H1 (cell line): ENCODE measurements around the gene KNOP1. TPM values are rescaled to one million over a fixed set of nuclear protein-coding genes. Genes with fewer than 3 reads are reported as not detected.

Experiments
- TEAD4 ChIP-seq: IDR thresholded peaks from 2 replicates; pipeline ENCODE4 v1.6.1; 2012; ENCODE audit warnings: low read depth, low read length, inconsistent platforms, mixed read lengths
- polyA plus RNA-seq, 7 experiments: library from polyadenylated mRNA; depleted of rRNA in 3 of 7; stranded (reverse) in 5 of 7; unstranded in 2 of 7; fragments of >200 nt in 5 of 7; fragments of 200-250 nt in 2 of 7; gene quantifications; 1 replicate in 5 of 7; 2 replicates in 1 of 7; 4 replicates in 1 of 7; pipeline versions ENCODE4 v1.2.1 to v1.2.3, GENCODE V29; 2011 to 2013; ENCODE audit warnings: missing spikeins in 2 of 7, mixed read lengths in 2 of 7
- total RNA-seq: library from RNA; stranded (reverse); fragmentation: NEBNext Ultra II Directional; extraction: Animal tissue kit (Norgen Biotek cat#: 25700); gene quantifications from 2 replicates; pipeline ENCODE4 v1.2.1, GENCODE V29; 2021

KNOP1 gene
- total and polyA plus RNA-seq, 2 of the 8 experiments (the other 6 are each of a cell fraction or from before 2014, with no cell fraction given), result 21.6 to 87.9 TPM

DNA sequence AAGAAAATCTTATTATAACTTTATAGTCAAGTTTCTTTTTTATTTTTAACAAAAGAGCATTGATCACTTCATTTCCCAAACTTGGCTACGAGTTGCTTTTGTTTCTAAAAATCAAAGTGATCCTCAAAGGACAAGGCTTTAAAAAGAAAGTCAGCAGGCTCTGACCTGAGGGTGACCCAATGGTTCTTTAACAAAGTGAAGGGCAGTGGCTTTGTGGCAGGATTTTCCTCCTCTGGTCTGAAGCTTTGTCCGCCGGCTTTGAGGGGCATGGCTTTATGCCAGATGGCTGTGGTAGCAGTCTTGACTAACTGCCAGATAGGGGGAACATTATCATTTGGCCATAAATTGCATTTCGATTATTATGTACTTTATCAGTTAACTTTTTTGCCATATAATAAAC is 28.5 kb upstream of the KNOP1 start (continued):
- no peak for TF ChIP-seq TEAD4
